HG03432 (cell line): ENCODE measurements around the gene MED26.

Source experiments
- ATAC-seq: cut with Tn5 transposase; IDR thresholded peaks from one replicate; pipeline ENCODE4 v1.9.1; 2021; ENCODE audit warnings: mild to moderate bottlenecking, moderate library complexity; ENCODE audit not compliant: unreplicated experiment

Gene MED26

DNA sequence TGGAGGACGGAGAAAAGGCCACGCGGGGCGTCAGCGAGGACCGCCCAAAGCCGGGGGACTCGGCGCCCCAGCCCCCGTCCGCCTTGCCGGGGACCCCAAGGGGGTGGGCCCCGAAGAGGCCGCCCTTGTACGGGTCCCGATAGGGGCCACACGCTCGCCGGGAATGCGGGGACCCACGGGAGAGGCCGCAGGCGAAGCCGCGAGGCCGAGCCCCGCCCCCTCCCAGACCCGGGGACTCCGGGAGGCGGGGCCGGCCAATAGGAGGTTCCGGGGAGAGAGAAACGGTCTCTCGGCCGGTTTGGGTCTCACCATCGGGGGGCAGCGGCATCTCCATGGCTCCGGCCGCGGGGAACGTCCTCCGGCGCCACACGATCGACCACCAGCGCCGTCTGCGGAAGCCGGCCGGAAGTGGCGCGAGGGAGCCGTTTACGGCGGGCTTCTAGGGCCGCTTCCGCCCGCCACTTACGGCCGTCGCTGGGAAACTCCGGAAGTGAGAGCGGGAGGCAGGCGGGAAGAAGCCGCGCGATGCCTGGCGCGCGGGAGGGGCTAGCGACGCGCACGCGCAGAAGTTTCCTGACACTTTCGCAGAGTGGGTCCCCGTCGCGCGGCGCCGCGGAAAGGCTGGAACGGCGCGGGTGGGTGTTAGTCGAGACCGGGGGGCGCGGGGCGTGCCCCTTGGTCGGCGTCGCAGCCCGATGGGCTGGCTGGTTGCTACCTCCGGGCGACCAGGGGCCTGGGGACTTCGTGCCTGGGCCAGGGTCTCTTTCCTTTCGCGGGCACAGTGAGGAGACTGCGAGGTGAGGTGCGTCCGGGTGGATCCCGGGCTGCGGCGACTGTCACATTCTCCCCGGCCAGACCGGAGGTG lies 85.7 kb downstream of the MED26 start, which contains the start of gene CHERP:
TSS of gene CHERP (minus strand) at position 393 of the 865 bp plus-strand sequence. CDS start at position 334, 59 bp downstream.
- ATAC-seq, result peak; percentile 77

GRCh38 chr19:16541526-16542044 lies 86.4 kb downstream of the MED26 start:
- no peak for ATAC-seq

- ATAC-seq, result no peak
Observed at GRCh38 chr19:16540948-16541347, 87.1 kb downstream of the MED26 start.

- ATAC-seq, result no peak
Observed at GRCh38 chr19:16537111-16537510, 90.9 kb downstream of the MED26 start.

DNA sequence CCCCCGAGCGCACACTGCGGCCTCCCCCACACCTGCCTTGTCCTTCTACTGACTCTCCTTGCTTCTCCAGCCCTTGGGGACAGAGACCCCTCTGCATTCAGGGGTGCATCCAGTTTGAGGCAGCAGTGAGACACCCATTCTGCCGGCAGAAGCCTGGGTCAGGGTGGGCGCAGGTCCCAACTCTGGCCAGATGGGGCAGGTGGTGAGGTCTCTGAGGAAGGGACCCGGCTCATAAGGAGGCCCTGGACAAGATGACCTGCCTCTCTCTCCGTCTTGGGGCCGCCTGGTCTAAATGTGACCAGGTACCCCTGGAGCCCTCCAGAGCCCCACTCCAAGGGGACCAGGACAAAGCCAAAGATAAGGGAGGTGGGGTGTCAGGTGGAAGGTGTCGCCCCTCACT lies 91.9 kb downstream of the MED26 start:
- no peak for ATAC-seq

DNA sequence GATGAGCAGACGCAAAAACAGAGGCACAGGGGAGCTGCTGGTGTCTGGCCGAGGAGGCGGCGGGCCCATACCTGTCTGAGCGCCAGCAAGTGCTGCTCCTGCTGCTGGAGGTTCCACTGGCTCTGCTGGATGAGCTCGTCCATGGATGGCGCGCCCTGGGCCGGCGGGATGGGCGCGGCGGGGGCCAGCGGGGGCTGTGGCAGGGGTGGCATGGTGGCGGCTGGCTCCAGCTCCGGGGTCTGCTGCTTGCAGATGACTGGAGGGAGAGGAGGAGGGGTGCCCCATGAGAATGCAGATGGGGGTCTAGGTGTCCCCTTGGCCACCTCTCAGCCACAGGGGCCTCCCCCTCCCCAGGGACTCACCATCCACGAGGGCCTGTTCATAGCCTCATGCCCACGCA lies 92.6 kb downstream of the MED26 start:
- no peak for ATAC-seq

DNA sequence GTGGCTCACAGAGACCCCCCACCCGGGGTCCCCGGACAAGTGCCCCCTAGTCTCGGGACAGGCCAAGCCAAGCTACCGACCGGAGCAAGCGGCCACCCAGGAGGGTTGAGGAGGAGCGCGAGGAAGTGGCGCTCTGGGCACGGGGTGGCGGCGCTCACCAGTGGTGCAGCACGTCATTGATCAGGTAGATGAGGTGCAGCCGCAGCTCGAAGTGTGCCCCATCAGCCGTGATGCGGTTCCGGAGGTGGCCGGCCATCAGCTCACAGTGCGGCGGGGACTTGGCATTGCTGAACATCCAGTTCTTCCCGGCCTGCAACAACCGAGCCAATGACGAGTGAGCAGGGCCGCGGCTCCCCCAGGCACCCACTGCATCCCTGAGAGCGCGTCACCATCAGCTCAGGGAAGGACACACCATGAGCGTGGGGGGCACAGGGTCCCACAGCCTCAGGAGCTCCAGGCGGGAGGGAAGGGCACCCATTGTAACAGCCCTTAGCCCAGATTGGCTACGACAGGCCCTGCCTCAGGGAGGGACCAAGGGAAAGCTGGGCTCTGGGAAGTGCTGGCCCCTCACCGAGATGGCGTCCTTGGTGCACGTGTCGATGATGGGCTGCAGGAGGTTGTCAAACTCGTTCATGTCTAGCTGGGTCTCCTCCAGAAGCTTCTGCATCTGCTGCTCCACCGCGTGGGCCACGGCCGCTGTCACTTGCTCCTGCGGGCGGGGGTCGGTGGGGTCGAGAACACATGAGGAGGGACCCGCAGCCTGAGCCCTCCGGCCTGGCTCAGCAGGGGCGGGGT lies 95.4 kb downstream of the MED26 start:
- ATAC-seq, result no peak

GRCh38 chr19:16531380-16531669 lies 96.7 kb downstream of the MED26 start:
- ATAC-seq, result no peak

DNA sequence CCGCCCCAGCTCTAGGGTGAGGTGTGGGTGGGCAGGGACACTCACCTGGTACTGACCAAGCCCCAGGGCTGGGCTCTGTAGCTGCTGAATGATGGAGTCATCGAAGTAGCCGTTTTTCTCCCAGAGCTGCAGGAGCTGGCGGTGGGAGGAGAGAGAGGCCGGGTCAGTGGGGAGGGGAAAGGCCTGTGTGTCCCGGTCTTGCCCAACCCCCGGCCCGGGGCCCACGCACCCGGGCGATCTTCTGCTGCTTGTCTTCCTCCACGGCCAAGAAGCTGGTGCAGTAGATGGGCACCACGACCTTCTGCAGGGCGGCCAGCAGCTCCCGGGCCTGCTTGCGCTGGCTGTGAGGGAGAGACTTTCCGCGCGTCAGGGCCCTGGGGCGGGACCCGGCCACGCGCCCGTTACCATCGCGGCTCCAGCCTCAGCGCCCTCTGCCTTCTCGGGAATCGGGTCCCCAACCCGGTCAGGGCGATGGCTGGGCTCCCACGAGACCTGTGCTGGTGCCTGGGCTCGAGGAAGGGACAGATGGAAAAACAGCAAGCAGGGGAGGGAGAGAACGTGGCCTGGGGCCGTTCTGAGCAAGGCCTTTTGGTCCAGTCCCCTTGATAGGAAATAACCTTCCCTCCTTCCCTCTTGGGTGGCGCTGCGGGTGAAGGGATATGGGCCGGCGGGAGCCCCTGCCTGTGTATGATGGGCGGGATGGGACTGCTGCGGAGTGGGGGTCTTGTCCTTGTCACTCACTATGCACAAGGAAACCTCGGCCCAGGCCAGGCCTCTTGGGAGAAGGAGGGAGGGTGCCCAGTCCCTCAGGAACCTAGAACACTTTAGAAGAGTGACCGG lies 97.2 kb downstream of the MED26 start:
- no peak for ATAC-seq

- ATAC-seq, result no peak
Observed at GRCh38 chr19:16529466-16530144, 98.4 kb downstream of the MED26 start.

- no peak for ATAC-seq
Observed at GRCh38 chr19:16527971-16528521, 100.0 kb downstream of the MED26 start.

GRCh38 chr19:16527334-16527935 lies 100.6 kb downstream of the MED26 start:
- ATAC-seq, result no peak

DNA sequence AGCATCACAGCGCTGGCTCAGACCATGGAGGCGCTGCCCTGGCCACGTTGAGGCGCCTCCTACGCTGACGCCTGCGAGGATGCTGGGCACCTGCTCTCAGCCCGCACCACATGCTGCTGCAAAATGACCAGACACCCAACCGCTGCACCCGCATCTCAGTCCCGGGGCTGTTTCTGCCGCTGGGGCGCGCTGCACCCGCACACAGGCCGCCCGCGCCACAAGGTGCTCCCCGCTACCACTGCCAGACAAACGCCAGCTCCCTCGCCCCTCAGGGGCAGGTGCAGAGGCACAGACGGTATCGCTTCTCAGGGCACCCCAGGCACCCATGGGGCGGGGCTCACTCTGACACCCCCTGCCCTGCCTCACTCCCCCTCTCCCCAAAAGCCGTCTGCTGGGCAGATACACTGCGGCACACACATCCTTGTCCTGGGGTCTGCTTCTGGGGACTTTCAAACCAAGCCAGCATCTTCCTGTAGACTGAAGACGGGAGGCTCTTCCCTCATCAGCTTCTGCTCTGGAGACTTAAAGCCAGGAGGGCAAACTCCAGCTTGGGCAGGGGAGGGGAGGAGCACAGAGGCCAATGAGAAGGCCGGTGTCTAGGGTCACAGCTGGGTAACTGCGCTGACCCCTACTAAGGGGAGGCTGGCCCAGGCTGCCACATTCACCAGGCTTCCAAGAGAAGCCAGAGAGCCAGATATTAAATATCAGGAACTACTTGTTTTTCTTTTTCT lies 102.1 kb downstream of the MED26 start:
- ATAC-seq, result no peak

DNA sequence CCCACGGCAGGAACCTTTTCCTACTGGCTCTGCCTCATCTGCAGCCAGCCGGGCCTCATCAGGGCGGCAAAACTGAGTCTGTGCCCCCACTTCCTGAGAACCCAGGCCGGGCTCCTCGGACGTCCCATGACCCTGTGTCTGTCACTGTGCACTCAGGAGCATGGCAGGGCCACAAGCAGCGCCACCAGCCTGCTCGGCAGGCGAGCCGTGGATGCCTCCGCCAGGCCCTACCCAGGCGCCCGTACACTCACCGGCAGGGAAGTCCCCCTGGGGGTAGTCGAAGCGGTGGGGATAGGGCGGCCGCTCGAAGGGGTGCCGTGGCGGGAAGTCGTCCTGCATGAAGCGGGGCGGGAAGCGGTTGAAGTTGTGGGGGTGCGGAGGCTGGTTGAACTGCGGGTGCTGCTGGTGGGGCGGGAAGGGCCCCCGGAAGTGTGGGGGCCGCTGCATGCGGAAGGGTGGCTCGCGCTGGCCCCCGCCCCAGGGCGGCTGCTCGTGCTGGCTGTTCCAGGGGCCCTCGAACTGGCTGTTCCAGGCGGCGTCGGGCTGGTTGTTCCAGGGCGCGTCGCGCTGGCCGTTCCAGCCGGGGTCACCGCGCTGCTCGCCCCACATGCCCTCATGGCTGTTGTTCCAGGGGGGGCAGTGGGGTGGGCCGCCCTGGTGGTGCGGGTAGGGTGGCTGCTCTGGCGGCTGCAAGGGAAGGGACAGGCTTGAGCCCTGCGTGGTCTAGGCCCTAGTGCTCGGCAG lies 102.8 kb downstream of the MED26 start:
- ATAC-seq, result no peak
